HG03432 (cell line): ENCODE data around the gene NFIL3.

ENCODE experiments used
- ATAC-seq: cut with Tn5 transposase; IDR thresholded peaks from one replicate; pipeline ENCODE4 v1.9.1; 2021; ENCODE audit warnings: mild to moderate bottlenecking, moderate library complexity; ENCODE audit not compliant: unreplicated experiment

Gene NFIL3

DNA sequence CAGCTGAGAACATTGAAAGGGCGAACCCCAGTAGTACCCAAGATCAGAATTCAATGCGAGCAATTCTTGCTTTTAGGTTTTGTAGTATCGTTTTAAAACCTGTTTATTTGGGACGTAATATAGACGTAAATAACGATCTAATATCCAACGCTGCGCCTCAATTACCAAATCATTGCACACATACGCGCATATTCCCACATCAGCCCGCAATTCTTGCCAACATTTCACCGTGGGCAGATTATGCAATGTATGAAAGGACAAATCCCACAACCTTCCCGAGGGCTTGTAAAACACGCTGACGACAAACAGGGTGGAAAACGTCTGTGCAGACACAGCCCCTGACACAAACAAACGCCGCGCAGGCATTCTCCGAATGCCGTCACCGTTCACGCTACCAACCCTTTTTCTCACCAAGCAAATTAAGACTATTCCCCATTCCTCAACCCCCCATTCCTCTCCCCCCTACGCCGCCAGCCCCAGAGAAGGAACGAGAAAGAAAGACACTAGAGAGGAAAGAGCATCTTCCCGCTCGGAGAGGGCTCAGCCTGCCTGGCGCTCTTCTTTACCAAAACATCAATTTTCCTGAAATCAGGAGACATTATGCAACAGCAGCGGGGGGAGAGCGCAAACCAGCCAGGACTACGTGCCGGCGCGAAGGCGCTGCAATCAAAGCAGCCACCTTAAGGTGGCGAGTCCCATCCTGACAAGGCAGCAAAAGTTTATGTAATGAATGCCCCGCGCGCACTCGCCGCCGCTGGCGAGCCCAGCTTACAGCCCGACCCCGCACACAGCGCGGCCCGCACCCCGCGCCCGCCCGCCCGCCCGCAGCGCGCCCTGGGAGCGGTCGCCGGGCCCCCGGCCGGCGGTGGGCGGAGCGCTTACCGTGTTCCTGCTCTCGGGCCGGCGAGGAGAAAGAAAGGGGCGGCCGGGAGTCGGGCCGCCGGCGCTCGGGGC is 597 bp downstream of the NFIL3 start:
- peak; percentile 46 for ATAC-seq

DNA sequence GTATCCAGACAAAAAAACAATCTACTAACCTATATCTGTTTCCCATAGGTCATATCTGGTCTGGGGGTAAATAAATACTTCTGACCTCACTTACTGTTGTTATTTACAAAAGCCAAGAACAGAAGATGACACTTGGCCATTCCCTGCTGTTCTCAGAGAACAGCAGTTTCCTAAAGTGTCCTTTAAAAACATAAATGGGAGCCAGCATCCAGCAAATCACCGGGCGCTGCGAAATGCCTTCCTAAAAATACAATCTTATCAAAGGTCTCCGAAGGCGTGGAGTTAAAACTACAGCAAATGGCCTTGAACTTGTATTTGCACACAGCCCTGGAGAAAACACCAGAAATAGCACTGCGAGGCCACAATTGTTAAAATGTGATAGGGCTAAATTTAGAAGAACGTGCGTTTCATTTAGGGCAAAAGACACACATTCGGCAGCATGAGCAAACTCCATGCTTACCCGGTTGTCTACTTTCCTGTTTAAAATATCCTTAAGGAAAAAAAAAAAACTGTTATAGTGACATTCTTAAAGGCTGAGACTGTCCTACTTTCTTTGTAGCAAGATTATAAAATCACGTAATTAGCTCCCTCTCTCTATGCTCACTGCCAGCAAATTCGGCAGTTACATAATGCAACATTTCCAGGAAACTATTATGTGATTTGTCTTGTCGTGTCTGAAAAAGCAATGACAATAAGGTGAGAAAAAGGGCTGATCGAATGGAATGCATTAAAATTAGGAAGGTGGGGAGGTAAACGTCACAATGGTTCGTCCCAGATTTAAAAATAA is 1.5 kb downstream of the NFIL3 start:
- ATAC-seq, result no peak

DNA sequence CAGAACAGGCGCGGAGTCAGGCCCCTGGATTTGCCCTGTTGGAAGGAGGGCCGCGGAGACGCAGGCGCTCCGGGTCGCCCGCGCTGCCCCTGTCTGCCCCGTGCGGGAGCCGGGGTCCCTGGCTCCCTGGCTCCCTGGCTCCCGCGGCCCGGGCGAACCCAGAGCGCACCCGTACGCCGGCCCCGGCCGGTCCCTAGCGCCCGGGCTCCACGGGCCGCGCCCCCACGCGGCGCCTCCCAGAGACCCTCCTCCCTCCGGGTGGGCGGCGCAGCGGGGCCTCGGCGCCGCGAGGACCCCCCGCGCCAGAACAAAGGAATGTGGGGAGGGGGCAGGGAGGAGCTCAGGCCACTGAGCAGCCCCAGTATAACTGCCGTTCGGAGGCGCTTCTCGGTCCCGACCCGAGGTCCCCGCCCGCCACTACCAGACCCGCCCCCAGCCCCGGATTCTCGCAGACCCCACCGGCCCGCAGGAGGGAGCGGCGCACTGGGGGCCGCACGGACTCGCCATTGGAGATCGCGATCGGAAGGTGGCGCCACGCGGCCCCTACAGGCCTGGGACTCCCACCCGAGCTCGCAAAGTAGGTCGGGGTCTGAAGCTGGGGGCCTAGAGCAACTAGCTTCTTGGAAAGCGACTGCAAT is 2.4 kb downstream of the NFIL3 start:
- ATAC-seq, result no peak

DNA sequence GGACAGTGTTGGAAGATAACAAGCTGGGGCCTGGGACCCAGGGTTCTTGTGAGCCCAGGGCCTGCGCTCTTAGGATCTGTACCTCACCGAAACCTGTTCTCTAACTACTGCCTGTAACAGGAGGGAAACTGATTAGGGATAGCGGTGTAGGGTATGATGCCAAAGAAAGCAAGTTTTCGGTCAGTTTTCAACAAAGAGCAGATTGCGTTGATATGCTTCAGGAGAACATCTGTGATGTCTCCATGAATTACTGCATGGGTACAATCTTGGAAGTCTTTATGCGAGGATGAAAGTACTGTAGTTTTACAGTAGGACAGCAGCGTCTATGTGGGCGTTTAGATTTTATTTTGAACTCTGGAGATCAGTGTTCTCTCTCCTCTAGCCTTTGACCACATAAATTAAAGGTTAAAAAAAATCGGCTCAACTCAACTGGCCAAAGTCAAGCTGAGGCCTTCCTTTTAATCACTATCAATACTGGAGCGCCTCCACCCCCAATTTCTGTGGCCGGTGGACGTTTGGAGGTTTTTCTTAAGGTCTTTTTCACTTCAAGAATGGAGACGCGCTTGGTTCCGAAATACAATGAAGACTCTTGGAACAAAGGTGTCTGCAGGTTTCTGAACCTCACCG is 3.0 kb downstream of the NFIL3 start:
- no peak for ATAC-seq

DNA sequence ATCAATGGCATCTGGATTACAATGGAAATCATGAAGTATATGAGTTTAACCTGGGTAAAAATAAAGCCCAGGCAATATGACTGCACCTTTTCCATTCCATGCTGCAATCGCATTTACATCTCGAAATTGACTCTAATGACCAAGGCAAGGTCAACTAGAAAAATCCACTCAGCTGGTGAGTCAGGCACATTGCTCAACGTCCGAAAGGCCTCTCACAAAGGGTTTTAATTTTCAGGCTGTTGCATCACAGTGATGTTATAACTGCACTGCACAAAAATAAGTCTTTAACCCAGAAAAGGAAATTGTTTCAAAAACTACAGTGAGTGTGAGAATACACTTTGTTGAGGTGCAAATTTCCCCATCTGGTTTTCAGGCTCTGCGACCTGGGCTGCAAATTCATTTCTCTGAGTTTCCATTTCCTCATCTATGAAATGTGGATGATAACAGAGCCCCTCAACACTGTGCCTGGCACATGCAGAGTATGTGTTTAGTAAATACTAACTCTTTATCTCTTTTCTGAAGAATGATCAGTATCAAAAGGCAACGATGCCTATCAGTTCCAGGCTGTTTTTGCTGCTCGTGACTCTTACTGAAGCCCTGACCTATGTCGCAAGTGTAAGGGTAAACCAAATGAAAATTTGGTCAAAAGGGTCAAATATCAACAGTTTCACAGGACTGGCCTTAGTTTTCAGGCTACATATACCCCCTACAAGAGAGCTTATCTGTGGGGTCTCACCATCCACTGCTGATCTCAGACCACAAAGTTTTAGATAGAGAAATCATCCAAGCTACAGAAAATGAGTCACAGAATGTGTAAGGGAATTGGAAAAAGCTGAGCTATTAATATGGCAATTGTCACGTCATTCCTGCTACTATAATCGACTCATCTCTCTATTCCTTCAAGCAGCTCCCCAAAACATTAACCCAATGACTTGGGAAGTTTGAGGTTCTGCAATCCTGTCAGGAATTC is 4.1 kb downstream of the NFIL3 start:
- no peak for ATAC-seq

DNA sequence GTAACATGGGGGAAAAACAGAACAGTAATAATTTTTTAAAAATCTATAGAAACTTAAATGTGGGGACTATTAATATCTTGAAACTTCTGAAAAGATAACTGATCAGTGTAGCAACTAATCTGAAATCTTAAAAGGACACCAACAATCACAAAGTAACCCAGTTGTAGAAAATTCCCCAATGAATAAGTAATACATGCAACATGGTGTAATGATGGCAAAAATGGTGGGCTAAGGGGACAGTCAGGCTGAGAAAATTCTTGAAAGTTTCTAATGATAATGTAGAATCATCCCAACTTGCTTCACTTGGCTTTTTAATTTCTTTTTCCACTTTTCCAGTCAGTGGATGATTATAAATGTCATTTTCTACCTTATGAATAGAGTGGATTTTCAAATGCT is 5.4 kb downstream of the NFIL3 start:
- no peak for ATAC-seq

DNA sequence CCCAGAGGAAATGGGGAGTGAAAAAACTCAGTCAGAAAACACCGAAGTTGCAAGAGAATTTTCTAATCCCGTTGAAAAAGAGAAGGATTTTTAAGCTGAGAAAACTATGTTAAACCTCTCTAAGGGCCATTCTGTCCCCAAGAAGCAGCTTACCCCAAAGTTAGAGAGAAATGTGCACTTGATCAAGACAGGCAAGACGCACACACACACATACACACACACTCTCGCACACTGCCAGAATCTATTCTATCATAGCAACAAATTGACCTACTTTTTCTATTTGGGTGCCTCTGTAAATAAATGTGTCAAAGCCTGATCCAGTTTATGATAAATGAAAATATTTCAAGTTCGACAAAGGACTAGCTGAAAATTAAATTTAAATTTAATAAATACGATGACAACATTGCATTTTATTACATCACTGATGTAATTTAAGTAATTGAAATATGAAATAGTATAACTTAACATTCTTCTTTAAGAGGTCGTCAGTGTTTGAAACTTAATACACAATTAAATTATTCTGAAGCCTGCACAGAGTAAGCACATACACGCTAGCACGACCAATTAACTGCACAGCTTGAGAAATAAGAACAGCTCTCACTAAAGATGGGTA is 5.9 kb downstream of the NFIL3 start:
- no peak for ATAC-seq

DNA sequence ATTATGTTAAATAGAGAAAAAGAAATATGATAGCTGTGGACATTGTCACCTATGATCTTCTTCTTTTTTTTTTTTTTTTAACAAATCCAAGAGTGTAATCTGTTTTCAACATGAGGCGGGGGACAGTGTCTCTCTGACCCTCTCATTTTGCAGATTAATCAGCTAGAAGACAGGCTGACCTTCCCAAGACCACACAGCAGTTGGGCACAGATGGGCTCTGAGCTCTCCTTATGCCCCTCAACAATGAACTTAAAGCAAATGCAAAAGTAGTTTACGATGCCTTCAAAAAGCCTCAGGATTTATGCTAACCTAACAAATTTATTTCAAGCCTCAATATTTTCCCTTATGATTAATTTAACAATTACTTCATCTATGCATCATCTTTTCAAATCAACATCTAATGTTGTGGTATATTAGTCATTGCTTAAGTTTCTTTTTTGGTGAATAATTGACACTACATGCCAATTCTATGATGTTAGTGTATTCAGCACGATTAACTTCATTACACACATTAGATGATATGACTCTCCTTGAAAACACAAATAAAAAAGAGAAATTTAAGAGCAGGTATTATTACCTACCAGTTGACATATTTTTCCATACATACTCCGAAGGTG is 7.4 kb downstream of the NFIL3 start:
- no peak for ATAC-seq

DNA sequence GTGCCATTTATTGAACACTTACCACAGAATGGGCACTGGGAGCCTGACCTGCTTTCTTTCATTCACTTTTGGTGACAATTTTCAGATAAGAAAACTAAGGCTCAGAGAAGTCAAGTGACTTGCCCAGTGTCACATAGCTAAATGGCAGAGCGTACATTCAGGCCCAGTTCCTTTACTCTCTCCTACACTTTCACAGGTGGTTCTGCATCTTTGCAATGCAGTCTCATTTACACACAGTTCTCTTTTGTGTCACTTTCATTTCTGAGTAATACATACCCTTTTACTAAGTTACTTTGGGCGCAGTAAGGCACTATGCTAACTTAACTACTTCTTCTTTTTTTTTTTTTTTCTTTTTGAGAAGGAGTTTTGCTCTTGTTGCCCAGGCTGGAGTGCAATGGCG is 8.3 kb downstream of the NFIL3 start:
- ATAC-seq, result peak; percentile 95

DNA sequence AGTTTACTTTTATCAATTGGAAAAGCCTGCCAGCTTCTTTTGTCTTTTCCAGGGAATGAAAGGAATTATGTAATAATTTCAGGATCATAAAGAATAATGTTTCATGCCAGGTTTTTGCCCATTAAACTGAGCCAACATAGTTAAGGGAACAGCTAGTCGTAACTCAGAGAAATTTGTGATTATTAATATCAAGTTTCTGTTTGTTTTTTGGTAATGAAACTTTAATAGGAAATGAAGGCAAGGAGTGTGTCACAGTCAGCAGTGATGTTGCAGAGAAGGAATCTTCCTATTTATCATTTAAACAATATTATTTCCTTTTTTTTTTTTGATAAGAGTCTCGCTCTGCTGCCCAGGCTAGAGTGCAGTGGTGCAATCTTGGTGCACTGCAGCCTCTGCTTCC is 10.7 kb downstream of the NFIL3 start:
- ATAC-seq, result no peak

DNA sequence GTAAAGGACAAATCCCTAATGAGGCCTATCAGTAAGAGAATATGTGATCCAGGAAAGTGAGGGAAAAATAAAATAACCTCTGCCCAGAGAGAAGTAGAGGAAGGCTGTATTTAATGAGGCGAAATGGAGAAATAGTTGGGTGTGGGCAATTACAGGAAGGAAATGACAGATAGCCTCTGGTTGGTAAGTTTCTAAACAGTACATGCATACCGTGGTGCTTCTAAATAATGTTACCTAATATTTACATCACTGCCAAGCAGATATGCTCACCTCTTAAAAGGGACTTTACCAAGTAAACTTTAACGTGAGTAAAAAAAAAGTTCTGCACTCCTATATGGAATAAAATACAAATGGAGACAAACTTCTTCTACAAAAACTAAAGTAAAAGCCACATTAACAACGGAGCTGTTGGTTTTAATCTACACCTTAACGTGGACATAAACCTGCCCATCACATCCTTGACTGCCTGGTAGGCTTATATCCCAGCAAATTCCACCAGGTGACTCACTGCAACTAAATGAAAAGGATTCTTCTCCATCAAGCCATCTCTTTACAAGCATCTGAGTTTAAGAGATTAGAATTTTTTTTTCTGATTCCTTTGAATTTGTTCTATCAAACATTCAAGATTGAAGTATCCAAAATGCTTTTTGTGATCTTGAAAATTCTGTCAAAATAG is 12.4 kb downstream of the NFIL3 start:
- ATAC-seq, result no peak

DNA sequence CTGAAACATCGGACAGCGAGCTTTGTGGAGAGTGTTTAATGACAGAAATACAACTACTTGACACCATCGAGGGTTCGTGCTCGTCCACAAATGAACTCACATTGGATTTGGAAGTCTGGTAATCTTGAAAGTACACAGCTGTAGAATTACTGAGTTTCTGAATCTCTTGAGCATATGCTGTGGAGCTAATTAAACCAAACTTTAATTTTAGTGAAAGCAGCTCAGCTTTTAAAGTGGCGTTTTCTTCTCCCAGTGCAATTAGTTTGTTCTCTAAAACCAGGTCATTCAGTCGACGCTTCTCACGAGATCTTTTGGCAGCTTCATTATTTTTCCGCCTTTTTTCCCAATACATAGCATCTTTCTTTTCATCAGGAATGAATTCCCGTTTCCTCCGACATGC is 13.5 kb downstream of the NFIL3 start:
- no peak for ATAC-seq

DNA sequence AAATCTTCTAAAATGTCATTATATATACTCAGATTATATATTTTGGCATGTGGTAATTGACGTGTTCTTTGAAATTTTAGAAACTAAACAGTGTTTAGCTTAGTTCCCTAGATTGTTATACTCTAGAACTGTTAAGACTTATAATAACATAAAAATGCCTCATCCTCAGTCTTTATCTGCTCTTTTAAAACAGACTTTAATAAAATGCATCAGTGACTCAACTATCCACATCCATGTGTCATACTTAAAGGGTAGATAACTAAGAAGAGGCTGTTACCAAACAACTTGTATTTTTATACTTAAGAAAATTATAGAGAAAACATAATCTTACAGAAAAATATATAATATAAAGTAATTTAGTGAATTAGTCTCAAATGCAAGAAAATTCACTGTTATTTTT is 15.2 kb downstream of the NFIL3 start:
- ATAC-seq, result no peak

DNA sequence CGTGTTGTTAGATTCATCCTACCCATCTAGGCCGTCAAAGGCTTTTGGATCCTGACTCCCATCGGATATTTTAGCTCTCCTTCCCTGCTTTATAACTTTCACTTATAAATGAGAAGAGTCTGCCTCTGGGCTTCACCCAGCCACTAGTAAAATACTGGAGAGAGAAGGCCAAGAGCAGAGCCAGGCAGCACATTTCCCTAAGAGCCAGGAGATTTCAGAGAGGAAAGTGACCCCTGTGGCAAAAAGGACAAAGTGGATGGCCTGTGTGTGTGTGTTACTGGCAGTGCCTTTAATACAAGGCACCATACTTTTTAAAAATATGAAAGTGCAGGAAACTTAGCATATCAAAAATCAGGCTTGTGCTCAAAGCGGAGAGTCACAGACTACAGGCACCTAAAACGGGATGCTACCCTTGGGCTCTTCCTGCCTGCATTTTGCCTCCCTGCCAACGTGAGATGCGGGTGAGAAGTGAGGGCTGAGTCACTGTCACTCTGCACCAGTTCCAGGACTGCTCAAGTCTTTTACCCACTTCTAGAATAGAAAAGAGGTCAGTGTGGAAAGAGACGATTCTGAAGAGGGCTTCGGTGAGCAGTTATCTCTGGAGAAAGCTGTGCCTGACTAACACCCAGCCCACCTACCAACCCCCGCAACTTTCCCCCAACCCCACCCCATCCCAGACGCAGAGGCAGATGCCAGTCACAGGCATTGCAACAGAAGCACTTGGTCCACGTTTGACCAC is 15.9 kb downstream of the NFIL3 start:
- ATAC-seq, result no peak

DNA sequence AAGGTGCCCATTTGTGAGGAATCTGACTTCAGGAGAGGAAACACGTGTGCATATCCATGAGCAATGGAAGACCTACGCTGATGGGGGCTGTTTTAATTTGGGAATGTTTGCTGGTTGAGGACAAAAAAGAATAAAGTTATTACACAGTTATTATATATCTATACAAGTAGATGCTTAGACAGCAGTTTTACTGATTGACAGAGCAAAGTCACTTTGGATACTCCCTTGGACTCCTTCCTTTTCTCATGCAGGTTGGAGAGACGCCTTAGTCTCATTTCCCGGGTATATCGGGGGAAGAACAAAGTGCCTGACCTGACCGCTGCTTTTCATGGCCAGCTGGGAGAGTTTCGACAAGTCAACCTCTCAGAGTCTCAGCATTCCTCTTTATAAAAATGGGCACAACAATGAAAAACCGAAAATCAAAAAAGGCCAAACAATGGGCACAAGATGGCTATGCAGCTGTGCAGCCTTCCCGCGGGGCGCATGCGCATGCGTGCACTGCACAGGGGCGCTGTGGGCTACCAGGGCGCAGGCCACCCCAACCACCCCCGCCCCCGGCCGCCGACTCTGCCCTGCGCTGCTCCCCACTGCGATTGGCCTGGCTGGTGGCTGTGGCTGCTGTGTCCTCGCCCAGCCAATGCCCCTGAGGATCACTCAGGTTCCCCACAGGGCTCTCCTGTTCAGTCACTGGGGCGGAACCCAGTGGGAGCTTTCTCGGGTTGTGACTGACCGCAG is 18.1 kb downstream of the NFIL3 start:
- ATAC-seq, result no peak

DNA sequence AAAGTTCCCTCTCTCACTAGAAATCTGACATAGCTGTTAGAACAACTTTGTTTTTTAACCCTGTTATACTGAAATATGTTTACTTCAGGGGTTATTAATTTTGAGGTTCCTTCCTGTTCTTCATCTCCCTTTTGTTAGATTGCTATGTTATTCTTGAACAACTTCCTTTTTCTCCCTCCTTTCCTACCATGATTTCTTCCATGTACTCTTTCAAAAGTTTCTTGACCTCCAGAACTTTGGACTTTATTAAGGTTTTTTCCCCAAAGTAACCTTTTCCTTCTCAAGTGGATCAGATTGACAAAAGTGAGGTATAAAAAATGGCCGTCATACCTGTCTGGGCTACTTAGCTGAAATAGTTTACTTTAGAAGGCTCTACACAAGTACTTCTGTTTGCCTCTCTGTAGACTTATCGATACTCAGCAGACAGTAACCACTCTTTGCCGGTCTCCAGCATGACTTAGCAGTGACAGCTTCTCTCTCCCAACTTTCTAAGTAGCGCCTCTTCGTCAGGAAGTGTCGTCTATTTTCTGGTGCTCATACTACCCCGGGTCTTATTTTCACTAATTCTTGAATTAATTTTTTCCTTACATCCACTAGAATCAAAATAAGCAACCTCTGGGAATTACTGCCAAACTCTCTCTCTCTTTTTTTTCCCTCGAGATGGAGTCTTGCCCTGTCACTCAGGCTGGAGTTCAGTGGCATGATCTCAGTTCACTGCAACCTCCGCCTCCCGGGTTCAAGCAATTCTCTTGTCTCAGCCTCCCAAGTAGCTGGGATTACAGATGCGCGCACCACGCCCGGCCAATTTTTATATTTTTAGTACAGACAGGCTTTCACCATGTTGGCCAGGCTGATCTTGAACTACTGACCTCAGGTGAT is 19.7 kb downstream of the NFIL3 start:
- no peak for ATAC-seq
